Measurements from ENCODE around the gene LPAR3.
A peak's percentile ranks its signal among the peaks of the same experiment; 100 is the strongest.

The LPAR3 gene

GRCh38 chr1:84899969-84900368 lies 7.0 kb upstream of the LPAR3 start:
- DNase-seq: no peak

GRCh38 chr1:84896279-84896678 lies 3.3 kb upstream of the LPAR3 start:
- no peak for DNase-seq

DNA sequence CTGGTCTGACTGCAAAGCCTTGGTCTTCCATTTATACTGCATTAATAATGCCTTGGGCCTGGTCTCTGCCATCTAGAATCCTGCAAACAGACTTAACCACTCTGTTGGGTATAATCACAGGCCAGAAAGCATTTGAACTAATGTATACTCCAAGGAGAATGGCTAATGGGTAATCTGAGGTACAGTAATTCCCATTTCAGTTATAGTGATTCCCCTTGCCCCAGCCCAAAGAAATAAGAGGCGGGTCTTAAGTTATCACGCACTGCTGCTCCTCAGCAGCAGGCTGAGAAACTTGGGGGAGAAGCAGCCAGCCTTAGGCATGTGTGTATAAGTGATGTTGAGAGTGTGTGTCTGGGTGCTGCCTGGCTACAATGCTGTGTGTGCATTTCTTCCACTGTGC lies 2.4 kb downstream of the LPAR3 start:
- DNase-seq: no peak

- DNase-seq: no peak
Observed at GRCh38 chr1:84889437-84889836, 3.6 kb downstream of the LPAR3 start.

DNA sequence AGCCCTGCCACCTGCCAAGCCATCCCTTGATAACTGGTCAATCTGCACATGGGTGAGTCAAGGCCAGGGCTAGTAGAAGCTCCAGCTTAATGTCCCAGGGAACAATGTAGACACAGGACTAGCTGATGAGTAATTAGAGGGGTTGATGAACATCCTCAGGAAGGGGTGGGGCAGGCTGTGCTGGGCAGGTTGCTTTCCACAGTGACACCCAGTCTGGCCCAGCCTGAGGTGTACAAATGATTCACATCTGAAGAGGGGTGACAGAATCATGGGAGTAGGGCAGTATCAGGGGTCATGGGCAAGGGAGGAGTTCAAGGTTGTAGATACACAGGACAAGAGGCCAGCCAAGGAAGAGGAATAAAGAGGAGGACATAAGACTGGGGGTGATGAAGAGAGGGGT lies 4.3 kb downstream of the LPAR3 start:
- DNase-seq: no peak

GRCh38 chr1:84887261-84887934 lies 5.6 kb downstream of the LPAR3 start:
- peak; percentile 35 for DNase-seq

DNA sequence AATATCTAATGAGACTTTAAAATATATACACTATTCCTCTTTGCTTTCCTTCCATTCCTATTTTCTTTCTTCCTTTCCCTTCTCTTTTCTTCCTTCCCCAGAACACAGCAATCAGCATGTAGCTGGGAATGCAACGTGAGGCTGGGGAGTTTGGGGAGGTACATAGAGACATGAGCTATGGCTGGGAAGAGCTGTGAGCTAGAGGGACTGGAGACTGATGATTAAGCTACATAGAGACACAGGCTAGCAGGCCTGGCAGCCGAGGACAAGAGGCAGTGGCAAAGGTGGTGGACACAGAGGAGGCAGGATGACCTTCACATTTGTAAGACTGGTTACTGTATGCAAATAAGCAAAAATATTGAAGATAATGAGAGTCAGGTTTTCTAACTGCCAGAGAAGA lies 7.5 kb downstream of the LPAR3 start:
- no peak for DNase-seq

GRCh38 chr1:84884671-84885389 lies 8.2 kb downstream of the LPAR3 start:
- DNase-seq: no peak

DNA sequence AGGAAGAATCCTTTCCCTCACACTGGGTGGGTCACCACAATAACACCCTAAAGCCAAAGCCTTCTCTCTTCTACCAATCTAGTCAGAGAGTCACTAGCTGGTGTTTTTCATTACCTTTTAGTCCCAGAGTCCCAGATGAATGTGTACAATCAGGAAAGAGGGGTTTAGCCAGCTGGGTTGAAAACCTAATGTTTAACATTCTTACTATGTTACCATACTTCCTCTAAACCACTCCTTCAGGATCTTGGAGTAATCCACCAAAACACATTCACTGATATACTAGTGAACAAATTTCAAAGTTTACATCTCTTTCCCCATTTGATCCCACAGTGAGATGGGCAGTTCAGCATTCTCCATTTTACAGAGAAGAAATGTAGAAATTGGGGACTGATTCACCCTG lies 9.7 kb downstream of the LPAR3 start:
- peak; percentile 47 for DNase-seq

GRCh38 chr1:84877592-84877991 lies 15.4 kb downstream of the LPAR3 start:
- DNase-seq: peak; percentile 51

- DNase-seq: no peak
Observed at GRCh38 chr1:84876353-84876752, 16.7 kb downstream of the LPAR3 start.

DNA sequence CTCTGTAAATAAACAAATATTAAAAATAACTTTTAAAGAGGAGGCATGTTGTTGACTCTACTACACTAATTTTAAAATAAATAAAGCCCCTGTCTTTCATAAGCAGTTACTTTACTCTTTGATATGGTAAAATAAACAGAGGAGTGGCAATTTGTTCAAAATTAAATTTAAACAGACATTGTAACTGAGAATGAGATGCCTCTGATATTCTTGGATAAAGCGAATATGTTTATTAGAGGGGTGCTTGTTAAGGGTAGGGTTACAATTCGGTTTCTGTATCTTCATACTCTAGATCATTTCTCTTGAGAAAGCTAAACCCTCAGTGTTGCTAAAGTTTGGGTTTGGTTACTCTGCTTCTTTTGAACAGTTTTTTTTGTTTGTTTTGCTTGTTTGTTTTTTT lies 19.6 kb downstream of the LPAR3 start:
- DNase-seq: no peak

DNA sequence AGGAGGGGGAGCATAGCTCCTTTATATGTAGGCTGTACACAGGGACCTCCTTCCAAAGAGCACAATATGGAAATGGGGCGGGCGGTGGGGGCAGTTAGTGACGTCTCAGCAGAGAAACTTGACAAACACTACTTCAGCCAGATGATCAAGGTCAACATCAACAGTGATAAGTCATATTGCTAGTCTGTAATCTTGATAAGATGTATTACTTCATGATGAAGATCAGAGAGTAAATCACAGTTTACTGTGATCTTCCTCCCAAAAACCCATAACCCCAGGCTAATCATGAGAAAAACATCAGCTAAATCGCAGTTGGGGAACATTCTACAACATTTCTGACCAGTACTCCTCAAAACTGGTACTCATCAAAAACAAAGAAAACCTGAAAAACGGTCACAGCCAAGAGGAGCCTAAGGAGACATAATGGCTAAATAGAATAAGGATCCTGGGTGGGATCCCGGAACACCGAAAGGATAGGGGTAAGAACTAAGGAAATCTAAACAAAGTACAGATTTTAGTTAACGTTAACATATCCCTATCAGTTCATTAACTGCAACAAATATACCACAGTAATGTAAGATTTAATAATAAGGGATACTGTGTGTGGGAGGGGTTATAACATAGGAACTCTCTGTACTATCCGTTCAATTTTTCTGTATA lies 20.2 kb downstream of the LPAR3 start:
- DNase-seq: no peak

DNA sequence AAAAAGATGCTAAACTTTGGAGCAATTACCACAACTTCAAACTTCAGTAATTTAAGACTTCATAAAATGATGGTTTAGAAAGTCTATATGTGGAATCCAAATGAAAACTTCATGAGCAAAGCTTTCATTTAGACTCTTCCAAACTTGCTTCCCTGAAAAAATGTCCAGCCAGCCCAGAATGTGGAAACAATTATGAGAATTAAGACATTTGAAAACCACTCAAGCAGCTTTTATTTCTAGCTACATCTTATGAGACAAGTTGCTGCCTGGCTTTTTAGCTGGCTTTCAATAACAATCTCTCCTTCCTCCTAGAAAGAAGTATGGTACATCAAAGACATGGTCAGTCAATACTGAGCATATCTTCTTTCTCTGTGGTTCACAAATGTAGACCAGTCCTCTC lies 21.8 kb downstream of the LPAR3 start:
- DNase-seq: peak; percentile 50

DNA sequence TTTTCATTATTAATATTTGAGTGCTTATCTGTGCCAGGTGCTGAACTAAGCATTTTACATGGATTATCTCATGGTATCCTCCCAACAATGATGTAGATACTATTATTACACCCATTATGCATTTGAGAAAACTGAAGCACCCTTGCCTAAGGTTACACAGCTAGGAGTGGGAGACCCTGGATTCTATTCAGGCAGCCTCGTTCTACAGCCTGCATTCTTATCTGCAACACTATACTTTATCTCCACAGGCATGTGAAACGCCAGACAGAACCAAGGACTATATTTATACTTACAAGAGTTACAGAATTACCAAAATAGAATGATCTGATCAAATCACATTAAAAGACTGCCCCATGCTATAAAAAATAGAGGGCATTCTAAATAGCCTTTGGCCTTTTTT lies 22.4 kb downstream of the LPAR3 start:
- no peak for DNase-seq

DNA sequence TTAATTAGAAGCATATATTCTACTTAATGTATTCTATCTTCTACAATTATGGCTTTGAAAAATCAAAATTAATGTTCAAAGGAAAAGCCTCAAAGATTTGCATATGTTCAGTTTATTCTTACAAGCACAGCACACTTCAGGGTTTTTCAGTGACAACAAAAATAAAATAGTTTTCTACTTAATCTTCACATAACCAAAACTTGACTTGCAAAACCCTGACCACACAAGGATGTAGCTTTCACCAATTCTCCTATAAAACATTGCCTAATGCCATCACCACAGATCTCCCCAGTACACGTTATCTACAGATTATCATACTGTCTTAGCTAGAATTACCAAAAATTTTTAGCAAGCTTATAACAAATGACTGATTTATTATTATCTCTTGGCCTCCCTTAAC lies 23.3 kb downstream of the LPAR3 start:
- DNase-seq: peak; percentile 78

- DNase-seq: no peak
Observed at GRCh38 chr1:84862810-84863251, 30.2 kb downstream of the LPAR3 start.

DNA sequence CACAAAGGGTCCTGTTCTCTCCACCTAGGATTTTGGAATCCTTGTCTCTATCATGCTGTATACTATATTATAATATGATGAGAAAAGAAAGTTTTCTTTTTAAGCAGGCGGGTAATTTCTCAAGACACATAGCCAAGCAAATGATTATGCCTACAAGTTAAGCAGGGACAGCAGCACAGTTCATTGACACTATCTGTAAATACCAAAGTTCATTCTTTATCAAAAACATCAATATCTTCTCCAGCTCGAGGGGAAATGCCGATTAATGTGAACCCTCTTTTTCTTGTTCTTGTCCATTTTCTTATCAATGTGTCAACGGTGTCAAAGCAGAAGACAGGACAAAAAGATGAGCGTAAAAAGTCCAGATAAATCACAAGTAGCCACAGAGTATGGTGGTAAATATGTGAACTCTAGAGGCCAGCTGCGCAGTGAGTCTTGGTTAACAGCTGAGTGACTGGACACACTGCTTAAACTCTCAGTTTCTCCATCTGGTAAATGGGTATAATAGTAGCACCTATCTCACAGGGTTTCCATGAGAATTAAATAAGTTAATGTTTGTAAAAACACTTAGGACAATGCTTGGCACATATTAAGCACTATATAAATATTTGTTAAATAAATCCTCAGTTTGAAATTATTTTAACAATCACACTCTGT lies 30.9 kb downstream of the LPAR3 start:
- no peak for DNase-seq

DNA sequence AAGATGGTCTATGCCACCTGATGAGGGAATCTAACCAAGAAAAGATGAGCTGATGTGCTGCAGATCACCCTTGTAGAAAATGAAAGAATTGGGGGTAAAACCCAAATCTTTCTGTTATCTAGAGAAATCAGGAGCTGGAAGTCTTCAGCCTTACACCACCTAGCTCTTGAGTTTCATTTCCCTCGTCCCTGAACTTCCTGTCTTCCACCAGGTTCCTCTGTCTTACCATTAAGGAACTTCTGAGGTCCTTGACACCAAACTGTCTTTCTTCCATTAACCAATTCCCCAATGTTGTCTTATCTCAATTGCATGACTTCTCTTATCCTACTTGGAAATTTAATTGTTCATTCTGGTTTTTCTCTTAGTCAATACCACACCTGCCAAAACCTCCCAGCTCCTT lies 31.5 kb downstream of the LPAR3 start:
- no peak for DNase-seq

GRCh38 chr1:84859866-84860265 lies 33.1 kb downstream of the LPAR3 start:
- no peak for DNase-seq

DNA sequence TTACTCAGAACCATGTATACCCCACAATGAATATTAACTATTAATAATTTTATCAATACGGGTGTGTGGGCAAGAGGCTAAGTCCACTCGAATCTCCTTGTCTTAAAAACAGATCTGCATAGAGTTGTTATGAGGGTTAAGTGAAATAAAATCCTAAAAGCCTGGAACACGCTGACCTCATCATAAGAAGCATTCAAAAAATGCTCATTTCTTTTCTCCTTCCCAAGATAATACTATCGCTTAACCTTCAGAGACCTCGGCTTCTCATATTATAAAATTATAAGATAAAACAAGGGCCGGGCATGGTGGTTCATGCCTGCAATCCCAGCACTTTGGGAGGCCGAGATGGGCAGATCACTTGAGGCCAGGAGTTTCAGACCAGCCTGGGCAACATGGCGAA lies 35.1 kb downstream of the LPAR3 start:
- no peak for DNase-seq

DNA sequence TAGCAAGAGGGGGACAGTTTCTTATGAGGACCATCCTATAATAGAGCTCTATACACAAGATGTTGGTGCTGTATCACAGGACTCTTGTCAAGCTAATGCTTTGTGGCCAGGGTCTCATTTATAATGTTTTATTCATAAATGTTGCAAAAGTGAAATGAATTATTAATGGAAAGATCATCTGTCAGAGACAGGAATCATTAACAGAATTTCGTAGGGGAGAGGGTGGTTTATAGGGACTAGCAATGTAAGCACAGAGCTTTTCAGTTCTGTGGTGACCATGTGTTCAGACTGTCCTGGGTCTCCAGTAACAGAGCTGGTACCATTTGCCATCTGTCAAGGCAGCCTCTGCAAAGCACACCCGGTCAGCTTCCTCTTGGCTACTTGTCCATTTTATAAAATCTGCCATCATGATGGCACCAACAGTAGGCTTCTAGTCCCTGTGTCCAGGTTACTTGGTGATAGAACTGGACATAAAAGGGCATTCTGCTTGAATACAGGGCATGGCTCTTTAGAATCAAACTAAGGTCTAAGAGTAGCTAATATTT lies 36.2 kb downstream of the LPAR3 start:
- DNase-seq: no peak
